ENCODE results near the gene HMGCR. TPM values are rescaled to one million over a fixed set of nuclear protein-coding genes. Genes with fewer than 3 reads are reported as not detected.

The HMGCR gene
- total RNA-seq, 1 experiment from 2014 or later: 101 TPM

- ATAC-seq: no peak
- RAD21 ChIA-PET (ENCODE audit: low non-redundant PET in 1 of 2, low total read pairs in 2 of 2, uncharacterized antibody in 2 of 2, unreplicated experiment in 2 of 2): no interaction called here
Measured at GRCh38 chr5:75306746-75307145, 30.3 kb upstream of the HMGCR start.

More at GRCh38 chr5:75306746-75307145, 30.3 kb upstream of the HMGCR start:
- Histone ChIP-seq H3K9me3 (ENCODE audit: control insufficient read depth in 1 of 2, insufficient read depth in 1 of 2, low read depth in 1 of 2, low read length in 2 of 2) (no peaks in the 10 kb centered on the region), H3K4me2 (ENCODE audit: low read length) (no peak overlapping the region), H3K79me2 (ENCODE audit: insufficient read depth, low read length) (no peaks in the 10 kb centered on the region), H3K27ac (ENCODE audit: low read depth, low read length) (no peak overlapping the region), H3K9me2 (ENCODE audit: insufficient read depth) (no peaks in the 10 kb centered on the region), H3K4me1 (ENCODE audit: control insufficient read depth in 1 of 2, insufficient read depth in 2 of 2, low read length in 2 of 2) (peaks cover 7 to 12% of the 10 kb centered on the region in 2 experiments; a peak in 3 of 4 replicates), H3K27me3 (ENCODE audit: insufficient read depth, low read length) (no peaks in the 10 kb centered on the region), H3K36me3 (ENCODE audit: control insufficient read depth in 1 of 2, insufficient read depth in 2 of 2, low read length in 2 of 2) (no peaks in the 10 kb centered on the region), H2AFZ (ENCODE audit: low read depth, low read length, poor library complexity, severe bottlenecking) (no peak overlapping the region), H3K9ac (ENCODE audit: low read length) (no peak overlapping the region), H3K4me3 (replicated peaks in 1 of 2; ENCODE audit: low read depth in 1 of 2, low read length in 2 of 2) (no peak overlapping the region), H4K20me1 (ENCODE audit: insufficient read depth) (no peaks in the 10 kb centered on the region)
- no TSS peak for BruUV-seq (replicated peaks)
- TF ChIP-seq SIN3A (IDR thresholded peaks at IDR 0.05; ENCODE audit: low read depth): no peak
- no peak for TF ChIP-seq POLR2A (IDR thresholded peaks at IDR 0.05; ENCODE audit: borderline replicate concordance, extremely low read depth, insufficient read depth, insufficient read length)
- TF ChIP-seq CBX3 (IDR thresholded peaks at IDR 0.05; ENCODE audit: low read depth): no peak
- no peak for TF ChIP-seq MAX (IDR thresholded peaks at IDR 0.05)
- TF ChIP-seq REST (IDR thresholded peaks at IDR 0.05; ENCODE audit: low read depth): no peak
- TF ChIP-seq EZH2phosphoT487 (IDR thresholded peaks at IDR 0.05; ENCODE audit: borderline replicate concordance): no peak
- TF ChIP-seq CEBPB (IDR thresholded peaks at IDR 0.05; ENCODE audit: low read depth): no peak
- ChIA-PET CTCF (no interaction called here), POLR2A (interaction anchor here (0.9 kb wide), 1 partner anchor 13 kb away, joined by 3 read pairs; no protein-coding TSS in a partner anchor)
- intact Hi-C loops (cut with micrococcal nuclease): no loop called here
- DNase-seq (ENCODE audit: low read depth, low spot score): no peak
